COLO668 (cell line): ENCODE results near the gene SMIM44.

Source experiments
- DNase-seq: peaks from one replicate; lab custom pipeline; 2025; ENCODE audit not compliant: unreplicated experiment; lab: John Stamatoyannopoulos, UW

SMIM44 gene

DNA sequence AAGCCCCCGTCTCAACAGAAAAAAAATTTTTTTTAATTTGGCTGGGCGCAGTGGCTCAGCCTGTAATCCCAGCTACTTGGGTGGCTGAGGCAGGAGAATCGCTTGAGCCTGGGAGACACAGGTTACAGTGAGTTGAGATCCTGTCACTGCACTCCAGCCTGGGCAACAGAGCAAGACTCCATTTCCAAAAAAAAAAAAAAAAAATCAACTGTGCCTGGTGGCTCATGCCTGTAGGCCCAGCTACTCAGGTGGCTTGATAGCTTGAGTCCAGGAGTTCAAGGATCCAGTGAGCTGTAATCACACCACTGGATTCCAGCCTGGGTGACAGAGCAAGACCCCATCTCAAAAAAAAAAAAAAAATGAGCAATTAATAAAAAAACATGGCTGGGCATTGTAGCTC, 18.5 kb upstream of the SMIM44 start:
- DNase-seq = no peak

DNA sequence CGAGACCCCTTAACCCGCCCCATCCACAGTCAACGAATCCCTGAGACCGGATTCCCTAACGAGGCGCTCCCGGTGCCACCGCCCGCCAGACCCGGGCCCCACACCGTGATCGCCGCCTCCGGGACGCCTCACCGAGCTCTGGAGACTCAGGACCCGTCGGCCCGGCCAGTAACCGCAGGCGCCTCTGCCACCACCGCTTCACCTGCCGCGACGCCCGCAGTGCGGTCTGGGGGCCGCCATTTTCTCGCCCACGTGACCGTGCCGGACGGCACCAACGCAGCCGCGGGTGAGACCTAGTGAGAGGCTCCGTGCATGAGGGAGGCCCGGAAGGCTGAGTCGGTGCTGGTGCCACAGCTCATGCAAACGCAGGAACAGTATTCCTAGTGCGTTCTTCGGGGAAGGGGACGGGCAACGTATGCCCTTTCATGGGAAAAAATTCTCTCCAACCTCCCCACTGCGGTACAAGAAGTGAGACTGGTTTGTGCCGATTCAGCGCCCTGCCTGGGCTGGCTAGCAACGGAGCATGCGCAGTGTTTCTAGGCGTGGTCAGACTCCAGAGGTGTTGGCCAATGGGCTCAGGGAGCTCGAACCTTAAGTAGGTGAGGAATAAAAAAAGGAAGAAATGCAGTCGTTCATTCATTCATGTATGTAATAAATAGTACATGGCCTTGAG, 17.3 kb upstream of the SMIM44 start, which contains the start of gene DOHH:
Gene DOHH (minus strand): TSS at position 246 of the 673 bp plus-strand sequence. CDS start 3,860 bp downstream, outside the sequence.
- peak; percentile 94 for DNase-seq

DNA sequence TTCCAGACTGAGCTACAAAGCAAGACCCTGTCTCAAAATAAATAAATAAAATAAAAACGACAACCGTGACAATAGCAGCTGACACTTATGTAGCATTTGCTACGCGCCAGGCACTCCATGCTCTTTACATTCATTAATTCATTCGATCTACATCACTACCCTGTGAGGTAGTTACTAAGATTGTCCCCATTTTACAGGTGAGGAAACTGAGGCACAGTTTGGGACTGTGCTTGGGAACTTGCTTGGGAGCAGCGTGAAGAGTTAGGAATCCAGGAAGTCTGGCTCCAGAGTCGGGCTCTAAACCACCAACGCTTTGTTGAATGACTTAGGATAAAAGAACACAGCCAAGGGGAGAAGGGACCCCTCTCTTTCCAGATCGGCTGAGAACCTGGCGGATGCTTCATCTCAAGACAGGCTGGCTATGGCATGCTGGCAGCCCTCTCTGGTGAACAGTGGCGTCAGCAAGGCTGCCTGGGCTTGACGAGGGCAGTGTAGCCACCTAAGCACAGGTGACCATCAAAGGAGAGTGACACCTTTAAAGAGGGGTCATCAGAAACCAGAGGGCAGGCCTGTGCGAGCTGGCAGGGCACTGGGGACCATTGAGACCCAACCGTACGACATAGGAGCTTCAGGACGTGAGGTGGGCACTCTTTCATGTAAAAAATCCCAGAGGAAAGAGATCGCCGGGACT, 16.6 kb upstream of the SMIM44 start:
- DNase-seq = peak; percentile 22

DNA sequence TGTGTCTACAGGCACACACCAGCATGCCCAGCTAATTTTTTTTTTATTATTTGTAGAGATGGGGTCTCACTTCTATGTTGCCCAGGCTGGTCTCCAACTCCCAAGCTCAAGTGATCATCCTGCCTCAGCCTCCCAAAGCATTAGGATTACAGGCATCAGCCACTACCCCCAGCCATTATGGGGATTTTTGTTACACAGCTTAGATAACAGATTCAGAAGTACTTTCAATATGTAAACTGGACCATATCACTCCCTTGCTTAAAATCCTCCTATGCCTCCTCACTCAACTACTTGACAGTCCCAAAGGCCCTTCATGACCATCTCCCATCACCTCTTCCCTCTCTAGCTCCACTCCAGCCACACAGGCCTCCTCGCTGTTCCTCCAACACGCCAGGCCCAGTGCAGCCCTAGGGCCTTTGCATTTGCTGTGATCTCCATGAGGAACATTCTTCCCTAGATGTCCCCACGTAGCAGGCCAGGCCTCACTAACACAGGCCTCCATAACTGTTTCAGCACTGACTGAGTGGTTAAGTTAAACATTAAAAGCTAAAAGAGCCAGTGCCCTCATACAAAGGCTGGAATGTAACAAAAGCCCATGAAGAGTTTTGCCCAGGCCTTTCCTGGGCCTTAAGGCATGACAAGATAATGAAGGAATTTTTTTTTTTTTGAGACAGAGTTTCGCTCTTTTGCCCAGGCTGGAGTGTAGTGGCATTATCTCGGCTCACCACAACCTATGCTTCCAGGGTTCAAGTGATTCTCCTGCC, 14.7 kb upstream of the SMIM44 start:
- DNase-seq = no peak

DNA sequence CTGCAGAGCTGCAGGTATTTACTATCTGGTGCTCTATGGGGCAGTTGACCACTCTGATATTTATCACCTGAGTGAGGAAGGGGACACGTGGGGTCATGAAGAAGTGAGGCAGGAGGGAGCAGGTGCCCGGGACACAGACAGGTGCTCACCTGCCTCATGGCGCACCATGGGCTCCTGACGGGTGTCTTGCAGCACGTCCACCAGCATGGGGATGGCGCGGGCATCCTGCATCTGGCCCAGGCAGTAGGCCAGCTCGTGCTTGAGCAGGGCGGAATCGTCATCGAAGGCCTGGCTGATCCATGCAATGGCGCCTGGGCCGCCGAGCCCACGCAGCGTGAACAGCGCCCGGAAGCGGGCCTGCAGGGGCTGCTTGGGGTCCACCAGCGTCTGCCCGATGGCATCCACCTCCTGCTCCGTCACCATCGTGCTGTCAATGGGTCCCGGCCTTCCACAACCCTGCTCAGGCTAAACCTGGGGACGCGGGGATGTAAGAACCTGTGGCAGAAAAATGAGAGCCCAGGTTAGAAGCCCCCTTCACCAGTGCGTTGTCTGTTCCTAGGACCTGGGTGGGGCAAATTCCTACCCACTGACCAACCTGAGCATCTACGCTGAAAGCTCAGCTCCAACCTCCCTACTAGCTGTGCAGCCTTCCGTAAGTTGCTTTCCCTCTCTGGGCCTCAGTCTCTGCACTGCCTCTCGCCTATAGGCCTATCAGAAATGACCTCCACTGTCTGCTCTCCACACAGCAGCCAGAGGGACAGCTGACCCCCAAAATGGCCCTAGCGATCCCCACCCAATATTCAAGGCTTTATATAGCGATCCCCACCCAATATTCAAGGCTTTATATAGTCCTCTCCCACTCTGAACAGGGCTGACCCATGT, 13.4 kb upstream of the SMIM44 start:
- no peak for DNase-seq

DNA sequence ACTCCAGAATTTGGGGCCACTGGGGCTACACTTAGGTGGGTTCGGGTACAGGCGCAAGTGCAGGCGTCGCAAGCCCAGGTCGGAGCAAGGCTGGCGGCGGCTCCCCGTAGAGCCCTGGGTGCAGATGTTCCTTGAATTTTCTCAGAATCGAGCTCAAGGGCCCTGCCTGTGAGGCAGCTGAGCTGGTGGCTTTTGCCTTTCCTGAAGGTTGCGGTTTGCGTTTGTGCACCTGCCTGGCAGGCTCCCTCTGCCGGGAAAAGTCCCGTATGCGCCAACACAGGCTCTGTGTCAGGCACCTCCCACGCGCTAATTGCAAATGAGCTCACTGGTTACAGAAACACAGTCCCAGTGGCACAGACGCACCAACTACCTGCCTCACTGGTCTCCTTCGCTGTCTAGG, 11.3 kb upstream of the SMIM44 start:
- DNase-seq = peak; percentile 51

DNA sequence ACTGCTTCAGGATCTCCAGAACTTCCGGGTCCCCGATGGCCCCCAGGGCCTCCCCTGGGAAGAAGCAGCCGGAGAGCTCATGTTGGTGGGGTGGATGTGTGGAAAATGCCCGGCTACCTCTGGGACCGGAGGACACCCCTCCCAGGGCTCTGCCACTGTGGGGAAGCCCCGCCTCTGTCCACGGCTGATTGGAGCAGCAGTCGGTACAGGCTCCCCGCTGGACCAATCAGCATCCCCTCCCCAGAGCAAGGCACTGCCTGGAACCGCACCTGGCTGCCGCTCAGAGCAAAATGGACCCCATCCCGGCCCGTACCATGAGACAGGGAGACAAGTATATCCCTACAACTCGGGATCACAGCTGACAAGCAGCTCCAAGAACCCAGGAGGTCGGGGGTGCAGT, 10.8 kb upstream of the SMIM44 start:
- DNase-seq = peak; percentile 11

DNA sequence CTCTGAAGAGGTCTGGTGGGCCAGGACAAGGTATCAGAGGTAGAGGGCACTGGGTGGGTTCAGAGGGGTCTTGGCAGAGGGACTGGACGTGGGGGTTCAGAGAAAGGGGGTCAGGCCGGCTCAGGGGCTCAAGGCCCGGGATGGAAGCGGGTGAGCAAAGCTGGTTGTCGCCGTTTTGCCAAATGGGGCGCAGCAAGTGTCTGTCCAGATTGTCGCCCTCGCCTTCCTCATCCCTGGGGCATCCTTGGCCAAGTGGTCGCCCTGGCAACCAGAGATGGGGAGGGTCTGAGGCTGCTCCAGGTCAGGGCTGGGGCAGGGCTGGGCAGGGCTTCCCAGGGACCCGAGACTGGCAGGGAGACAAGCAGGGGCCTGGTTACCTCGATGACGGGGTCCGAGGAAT, 10.4 kb upstream of the SMIM44 start:
- no peak for DNase-seq

DNA sequence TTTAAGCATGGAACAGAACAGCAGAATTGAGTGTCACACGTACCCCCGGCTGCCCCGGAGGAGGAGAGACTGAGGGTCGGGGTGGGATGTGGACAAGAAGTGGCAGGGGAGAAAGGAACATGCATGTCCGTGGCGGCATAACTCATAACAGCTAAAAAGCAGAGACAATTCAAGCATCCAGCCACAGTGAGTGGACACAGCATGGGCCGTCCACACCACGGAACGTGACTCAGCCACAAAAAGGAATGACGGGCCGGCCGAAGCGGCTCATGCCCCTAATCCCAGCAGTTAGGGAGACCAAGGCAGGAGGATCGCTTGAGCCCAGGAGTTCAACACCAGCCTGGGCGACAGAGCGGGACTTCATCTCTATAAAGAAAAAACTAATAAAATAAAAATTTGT, 9.7 kb upstream of the SMIM44 start:
- DNase-seq = no peak

DNA sequence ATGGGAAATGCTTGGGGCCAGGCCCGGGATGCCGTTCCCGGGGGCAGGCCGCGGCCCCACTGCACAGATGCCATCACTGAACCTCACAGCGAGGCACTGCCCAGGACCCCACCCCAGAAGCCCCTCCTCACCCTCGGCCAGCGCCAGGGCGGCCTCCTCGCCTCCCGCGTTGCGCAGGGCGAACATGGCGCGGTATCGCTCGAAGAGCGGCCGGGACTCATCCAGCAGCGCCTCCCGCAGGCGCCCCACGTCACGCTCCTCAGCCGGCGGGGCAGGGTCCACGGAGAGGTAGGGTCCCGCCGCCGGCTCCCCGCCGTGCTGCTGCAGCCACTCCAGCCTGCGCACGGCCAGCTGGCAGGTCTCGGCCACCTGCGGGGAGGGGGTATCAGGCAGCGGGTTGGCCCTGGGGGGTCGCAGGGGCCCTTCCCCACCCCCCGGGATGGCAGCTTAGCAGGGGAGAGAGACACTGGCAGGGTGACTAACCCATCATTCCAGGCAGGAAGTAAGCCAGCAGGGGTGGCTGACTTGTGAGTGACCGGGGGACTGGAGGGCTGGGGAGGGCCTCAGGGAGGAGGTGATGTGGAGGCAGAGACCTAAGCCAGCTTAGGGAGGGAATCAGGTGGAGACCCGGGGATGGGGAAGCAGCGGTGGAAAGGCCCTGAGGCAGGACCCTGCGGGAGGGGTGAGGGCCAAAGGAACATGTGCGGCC, 9.0 kb upstream of the SMIM44 start:
- no peak for DNase-seq

DNA sequence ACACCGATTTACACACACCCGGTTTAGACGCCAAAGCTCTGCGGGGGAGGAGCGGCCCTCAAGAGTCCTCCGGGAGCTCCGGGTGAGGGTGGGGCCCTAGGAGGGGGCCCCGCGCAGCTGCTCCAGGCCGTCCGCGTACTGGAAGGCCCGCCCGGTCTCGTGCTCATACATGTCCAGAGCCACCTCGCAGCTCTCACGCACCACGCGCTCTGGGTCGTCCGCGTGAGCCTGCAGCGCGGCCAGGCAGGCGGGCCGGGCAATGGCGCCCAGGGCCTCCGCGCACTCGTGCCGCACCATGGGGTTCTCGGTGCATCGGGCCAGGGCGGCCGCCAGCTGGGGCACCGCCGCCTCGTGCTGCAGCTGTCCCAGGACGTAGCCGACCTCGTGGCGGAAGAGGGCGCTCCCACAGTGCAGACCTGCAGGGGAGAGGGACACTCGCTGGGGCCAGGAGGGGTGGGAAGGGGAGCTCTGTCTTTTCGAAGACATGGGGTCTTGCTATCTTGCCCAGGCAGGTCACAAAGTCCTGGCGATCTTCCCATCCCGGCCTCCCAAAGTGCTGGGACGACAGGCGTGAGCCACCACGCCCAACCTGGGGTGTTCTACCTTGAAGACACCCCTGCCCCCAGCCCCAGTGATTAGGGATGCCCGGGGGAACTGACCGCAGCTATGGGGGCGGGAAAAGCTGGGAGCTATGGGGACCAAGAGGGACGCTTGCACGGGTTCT, 8.3 kb upstream of the SMIM44 start:
- DNase-seq = no peak

DNA sequence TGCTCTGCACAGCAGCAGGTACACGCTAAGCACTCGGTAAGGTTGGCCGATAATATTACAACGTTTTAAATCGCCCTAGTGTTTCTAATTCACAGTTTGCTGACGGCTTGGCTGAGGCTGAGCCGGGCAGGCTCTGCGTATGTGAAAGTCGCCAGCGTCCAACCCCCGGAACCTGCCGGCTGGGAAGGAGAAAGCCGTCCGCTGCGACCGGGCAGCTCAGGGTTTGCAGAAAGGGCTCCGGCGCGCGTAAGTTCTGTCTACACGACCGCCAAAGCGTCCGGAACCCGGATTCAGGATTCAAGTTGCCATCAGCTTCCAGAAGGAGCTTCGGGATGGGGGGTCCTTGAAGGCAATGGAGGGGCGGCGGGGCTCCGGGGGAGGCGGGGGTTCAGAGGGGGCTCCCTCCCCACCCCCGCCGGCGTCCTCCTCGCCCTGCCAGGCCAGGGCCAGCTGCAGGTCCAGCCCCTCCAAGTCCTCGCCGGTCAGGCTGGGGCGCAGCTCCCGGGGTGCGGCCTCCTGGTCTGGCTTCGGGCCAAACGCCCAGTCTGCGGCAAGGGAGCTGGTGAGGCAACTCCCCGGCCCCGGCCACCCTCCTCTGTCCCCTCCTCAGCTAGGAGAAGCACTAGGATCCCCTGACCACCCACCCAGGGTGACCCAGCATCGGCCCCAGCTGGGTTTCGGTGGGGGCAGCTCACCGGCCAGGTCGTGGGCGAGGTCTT, 575 bp downstream of the SMIM44 start:
- peak; percentile 67 for DNase-seq

DNA sequence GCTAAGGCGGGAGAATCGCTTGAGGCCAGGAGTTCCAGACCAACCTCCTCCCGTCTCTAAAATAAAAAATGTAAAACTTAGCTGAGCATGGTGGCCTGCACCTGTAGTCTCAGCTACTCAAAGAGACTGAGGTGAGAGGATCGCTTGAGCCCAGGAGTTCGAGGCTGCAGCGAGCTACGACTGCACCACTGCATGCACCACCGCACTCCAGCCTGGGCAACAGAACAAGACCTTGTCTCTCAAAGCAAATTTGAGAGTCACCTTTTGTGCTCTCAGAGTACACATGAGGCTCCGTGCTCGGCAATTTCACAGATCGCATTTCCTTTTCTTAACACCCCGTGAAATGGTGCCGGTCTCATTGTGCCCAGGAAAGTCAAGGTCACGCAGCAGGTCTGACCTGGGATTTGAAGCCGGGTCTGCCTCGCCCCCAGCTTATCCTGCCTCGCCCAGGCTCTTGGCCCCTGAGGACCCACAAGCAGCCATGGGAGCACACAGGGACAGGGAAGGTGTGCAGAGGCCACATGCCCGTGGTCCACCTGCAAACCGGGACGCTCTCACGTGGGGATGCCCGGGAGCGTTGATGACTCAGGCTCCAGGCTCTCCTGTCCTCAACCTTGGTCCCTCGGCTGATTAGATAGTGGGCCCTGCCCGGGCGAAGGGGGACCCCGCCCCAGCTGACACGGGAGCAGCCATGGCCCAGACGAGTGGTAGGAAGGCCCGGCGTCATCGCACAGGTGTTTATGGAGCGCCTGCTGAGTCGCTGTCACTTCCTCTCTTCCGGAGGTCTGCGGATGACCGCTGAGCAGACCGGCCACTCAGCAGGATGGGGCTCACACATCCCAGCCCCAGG, 1.8 kb downstream of the SMIM44 start:
- peak; percentile 47 for DNase-seq

DNA sequence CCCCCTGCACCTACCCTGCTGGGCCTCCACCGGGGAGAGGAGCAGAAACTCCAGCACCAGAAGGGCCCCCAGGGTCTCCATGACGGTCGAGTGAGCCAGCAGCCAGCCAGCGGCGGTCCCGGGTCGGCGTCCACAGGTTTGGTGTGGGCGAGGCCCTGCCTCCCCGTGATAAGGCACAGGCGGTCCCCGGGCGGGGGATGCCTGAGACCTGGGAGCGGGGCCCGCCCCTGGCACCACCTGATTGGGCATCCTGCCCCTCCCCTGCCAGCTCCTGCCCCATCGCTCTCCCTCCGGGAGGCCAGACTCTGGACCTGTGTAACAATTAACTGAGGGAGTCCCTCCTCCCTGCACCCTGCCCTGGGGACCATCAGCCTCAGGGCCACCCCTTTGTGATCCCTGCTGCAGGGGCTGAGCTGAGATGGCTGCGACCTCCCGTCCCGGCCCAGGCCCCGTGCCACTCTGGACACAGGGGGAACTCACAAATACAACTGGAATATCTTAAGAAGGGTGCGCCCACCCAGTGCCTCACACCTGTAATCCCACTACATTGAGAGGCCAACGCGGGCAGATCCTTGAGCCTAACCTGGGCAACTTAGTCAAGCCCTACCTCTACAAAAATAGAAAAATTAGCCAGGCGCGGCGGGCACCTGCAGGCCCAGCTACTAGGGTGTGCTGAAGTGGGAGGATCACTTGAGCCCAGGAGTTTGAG, 2.7 kb downstream of the SMIM44 start, which contains the start of gene SMIM24:
Gene SMIM24 (minus strand): TSS at position 143 of the 709 bp plus-strand sequence. CDS start 62 bp downstream, at position 81.
- no peak for DNase-seq

DNA sequence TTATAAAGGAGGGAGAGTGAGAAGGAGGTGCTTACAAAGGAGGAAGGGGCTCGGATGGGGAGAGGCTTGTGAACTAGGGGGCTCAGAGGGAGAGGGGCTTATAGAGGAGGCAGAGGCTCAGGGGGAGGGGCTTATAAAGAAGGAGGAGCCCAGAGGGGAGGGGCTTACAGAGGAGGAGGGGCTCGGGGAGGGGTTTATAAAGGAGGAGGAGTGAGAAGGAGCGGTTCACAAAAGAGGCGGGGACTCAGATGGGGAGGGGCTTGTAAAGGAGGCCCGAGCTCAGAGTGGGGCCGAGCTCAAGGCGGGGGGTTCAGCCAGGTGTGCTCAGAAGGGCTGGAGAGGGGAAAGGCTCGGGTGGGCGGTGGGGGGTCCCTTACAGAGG, 3.4 kb downstream of the SMIM44 start:
- DNase-seq = peak; percentile 18

DNA sequence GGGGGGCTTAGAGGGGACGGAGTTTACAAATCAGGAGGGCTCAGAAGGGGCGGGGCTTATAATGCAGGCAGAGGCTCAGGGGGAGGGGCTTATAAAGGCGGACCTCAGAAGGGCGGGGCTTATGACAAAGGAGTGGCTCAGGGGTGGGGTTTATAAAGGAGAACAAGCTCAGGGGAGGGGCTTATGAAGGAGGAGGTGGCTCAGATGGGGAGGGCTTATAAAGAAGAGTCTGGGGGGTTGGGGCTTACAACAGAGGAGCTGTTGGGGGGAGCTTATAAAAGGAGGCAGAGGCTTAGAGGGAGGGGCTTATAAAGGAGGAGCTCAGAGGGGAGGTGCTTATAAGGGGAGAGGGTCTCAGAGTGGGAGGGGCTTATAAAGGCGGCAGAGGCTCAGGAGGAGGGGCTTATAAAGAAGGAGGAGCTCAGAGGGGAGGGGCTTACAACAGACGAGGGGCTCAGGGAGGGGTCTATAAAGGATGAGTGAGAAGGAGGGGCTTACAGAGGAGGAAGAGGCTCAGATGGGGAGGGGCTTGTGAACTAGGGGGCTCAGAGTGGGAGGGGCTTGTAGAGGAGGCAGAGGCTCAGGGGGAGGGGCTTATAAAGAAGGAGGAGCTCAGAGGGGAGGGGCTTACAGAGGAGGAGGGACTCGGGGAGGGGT, 3.9 kb downstream of the SMIM44 start:
- DNase-seq = no peak
